ENCODE measurements around the gene TSGA10.
A peak's percentile ranks its signal among the peaks of the same experiment; 100 is the strongest.
"Not testable (repeated sequence)": the region's sequence is repeated elsewhere in the genome, so short reads cannot be mapped to it uniquely, and the experiment has no call there.

The TSGA10 gene, protein sequence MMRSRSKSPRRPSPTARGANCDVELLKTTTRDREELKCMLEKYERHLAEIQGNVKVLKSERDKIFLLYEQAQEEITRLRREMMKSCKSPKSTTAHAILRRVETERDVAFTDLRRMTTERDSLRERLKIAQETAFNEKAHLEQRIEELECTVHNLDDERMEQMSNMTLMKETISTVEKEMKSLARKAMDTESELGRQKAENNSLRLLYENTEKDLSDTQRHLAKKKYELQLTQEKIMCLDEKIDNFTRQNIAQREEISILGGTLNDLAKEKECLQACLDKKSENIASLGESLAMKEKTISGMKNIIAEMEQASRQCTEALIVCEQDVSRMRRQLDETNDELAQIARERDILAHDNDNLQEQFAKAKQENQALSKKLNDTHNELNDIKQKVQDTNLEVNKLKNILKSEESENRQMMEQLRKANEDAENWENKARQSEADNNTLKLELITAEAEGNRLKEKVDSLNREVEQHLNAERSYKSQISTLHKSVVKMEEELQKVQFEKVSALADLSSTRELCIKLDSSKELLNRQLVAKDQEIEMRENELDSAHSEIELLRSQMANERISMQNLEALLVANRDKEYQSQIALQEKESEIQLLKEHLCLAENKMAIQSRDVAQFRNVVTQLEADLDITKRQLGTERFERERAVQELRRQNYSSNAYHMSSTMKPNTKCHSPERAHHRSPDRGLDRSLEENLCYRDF

DNA sequence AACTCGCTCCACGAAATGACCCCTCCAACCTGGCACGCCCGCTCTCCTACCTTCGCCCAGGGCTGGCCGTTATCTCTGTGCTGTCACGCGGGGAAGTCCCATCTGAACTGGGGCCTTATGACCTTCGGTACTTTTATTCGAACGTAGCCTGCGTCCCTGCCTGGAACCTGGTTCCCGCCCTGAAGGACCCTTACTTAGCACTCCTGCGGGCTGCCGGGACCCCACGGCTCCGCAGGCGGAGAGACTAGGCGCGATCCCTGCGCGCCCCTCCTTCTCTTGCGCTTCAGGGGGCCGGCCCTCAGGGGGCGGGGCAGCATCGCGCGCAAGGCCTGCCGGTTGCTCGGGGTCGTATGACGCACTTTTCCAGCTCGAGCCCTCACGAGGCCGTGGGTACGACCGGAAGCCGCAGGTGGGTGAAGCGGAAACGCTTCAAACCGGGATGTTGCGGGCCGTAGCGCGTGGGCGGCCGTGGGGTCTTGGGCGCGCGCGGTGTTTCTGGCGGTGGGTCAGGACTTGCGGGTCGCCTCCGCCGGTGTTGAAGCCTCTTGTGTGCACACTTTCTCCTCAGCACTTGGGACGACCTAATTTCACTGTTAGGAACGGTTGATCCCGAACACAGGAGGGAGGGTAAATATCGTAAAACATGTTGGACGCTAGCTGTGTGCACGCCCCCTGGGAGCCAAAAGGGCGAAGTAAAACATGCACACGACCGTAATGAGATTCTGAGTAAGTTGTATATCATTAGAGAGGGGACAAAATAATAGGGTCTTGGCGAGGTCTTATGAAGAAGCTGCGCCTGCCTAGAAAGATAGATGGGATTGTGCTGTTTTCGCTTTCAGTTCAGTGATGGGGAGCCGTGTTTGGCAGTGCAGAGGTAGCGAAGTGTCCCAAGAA, at the start of gene TSGA10, which contains the start of gene LIPT1:
TSGA10 (minus strand) TSS at position 300 of the 894 bp plus-strand sequence. CDS start 45,503 bp downstream, outside the sequence.
LIPT1 (plus strand) TSS at position 325 of the 894 bp plus-strand sequence. CDS start 6,991 bp downstream, outside the sequence.
- peak within 1 kb of the TSS; percentile 62 for H3K27ac ChIP-seq (ENCODE audit: low read length)
- peaks cover 7% of the 10 kb centered on the region for H3K4me1 ChIP-seq (ENCODE audit: insufficient read depth, low read length)
- H3K9ac ChIP-seq (ENCODE audit: low read depth, low read length): peak within 1 kb of the TSS; percentile 86
- peaks cover 31% of the 10 kb centered on the region for H3K36me3 ChIP-seq (ENCODE audit: insufficient read depth, low read depth, low read length)
- no peaks in the 10 kb centered on the region for H3K27me3 ChIP-seq (ENCODE audit: insufficient read depth, low read length)
- peak within 1 kb of the TSS; percentile 94 for H3K4me3 ChIP-seq (ENCODE audit: low read length)
- H3K9me3 ChIP-seq (ENCODE audit: insufficient read depth, low read depth, low read length): no peaks in the 10 kb centered on the region

DNA sequence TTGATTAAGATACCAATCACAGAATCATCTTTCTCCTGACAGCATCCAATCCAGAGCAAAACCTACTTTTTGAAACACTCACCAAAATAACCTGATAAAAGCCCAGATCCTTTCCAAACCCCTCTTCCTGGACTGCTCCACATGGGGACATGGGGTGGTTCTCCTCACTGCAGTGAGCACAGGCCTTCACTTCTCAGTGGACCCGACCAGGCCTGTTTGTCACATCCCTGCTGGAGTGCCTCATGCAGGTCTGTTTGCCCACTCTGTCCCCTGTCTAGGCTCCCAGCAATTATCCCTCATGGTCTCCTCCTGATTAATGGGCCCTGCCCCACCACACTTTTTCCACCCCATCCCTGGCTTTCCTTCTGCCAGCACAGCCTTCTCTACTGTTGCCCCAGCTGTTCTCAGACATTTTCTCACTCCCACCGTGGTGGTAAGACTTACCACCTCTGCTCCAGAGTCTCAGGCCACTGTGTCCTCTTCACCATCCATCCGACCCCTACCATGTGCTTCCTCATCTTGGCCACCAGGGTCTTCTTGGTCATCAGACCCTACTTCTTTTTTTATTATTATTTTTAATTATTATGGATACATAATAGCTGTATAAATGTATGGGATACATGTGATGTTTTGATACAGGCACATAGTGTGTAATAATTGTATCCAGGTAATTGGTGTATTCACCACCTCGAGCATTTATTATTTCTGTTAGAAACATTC, 47.4 kb upstream of the TSGA10 start:
- Histone ChIP-seq H3K4me3 (ENCODE audit: low read length) (no peak overlapping the region), H3K27me3 (ENCODE audit: insufficient read depth, low read length) (no peaks in the 10 kb centered on the region), H3K36me3 (ENCODE audit: insufficient read depth, low read depth, low read length) (peaks cover 10% of the 10 kb centered on the region), H3K9me3 (ENCODE audit: insufficient read depth, low read depth, low read length) (peaks cover 32% of the 10 kb centered on the region), H3K9ac (ENCODE audit: low read depth, low read length) (no peak overlapping the region), H3K27ac (ENCODE audit: low read length) (no peak overlapping the region), H3K4me1 (ENCODE audit: insufficient read depth, low read length) (no peaks in the 10 kb centered on the region)

DNA sequence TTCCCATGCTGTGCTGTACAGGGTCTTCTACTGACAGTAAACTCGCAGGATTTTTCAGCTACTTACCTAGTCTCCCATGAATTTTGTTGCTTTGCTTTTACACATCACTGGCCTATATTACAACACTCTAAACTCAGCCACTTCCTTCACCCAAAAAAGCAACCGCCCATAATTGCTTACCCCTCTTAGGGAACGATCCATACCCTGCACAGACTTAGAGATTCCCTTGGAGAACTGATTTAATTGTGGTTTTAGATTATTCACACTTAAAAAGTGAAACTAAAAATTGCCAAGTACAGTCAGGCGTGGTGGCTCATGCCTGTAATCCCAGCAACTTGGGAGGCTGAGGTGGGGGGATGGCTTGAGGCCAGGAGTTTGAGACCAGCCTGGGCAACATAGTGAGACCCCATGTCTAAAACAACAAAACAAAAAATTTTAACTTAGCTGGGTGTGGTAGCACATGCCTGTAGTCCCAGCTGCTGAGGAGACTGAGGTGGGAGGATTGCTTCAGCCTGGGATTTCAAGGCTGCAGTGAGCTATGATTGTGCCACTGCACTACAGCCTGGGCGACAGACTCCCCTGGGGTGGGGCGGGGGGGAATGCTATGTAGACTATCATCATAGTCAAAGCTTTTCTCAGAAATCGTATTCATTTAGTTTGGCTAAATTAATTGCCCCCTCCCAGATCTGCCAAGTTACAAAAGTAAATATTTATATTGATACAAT, 45.5 kb upstream of the TSGA10 start:
- peaks cover 19% of the 10 kb centered on the region for H3K9me3 ChIP-seq (ENCODE audit: insufficient read depth, low read depth, low read length)
- no peak overlapping the region for H3K4me3 ChIP-seq (ENCODE audit: low read length)
- peaks cover 29% of the 10 kb centered on the region for H3K36me3 ChIP-seq (ENCODE audit: insufficient read depth, low read depth, low read length)
- H3K4me1 ChIP-seq (ENCODE audit: insufficient read depth, low read length): no peaks in the 10 kb centered on the region
- H3K27ac ChIP-seq (ENCODE audit: low read length): no peak overlapping the region
- H3K27me3 ChIP-seq (ENCODE audit: insufficient read depth, low read length): no peaks in the 10 kb centered on the region
- H3K9ac ChIP-seq (ENCODE audit: low read depth, low read length): no peak overlapping the region

DNA sequence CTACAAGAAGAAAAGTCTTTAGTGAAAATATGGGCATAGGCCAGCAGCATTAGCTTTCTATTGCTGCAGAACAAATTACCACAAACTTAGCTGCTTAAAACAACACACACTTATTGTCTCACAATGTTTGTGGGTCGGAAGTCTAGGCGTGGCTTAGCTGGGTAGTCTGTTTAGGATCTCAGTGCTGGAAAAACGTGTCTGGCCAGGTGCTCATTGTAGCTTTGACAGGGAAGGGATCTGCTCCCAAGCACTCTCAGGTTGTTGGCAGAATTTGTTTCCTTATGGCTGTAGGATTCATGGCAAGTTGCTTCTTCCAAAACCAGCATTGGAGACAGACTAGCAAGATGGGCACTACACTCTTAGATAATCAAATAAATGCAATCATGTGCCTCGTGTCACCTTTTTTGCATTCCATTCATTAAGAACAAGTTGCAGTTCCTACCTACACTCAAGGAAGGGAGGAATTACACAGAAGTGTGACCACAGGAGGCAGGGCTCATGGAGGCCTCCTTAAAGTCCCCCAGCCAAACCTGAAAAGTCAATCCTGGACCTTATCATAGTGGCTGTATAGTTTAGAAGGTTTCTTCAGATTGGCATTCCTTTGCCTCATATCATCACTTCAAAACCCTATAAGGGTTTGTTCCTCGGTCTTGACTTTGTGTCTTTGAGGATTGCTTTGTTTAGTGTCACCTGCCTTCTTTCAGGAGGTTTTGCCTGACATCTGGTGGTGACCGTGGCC, 43.5 kb upstream of the TSGA10 start:
- H3K27me3 ChIP-seq (ENCODE audit: insufficient read depth, low read length): no peaks in the 10 kb centered on the region
- H3K27ac ChIP-seq (ENCODE audit: low read length): no peak overlapping the region
- no peaks in the 10 kb centered on the region for H3K4me1 ChIP-seq (ENCODE audit: insufficient read depth, low read length)
- H3K9me3 ChIP-seq (ENCODE audit: insufficient read depth, low read depth, low read length): peaks cover 3% of the 10 kb centered on the region
- peaks cover 48% of the 10 kb centered on the region for H3K36me3 ChIP-seq (ENCODE audit: insufficient read depth, low read depth, low read length)
- no peak overlapping the region for H3K4me3 ChIP-seq (ENCODE audit: low read length)
- no peak overlapping the region for H3K9ac ChIP-seq (ENCODE audit: low read depth, low read length)

- not testable (repeated sequence) for H3K4me1 ChIP-seq (ENCODE audit: insufficient read depth, low read length); H3K9ac ChIP-seq (ENCODE audit: low read depth, low read length); H3K4me3 ChIP-seq (ENCODE audit: low read length); H3K27me3 ChIP-seq (ENCODE audit: insufficient read depth, low read length); H3K27ac ChIP-seq (ENCODE audit: low read length); H3K9me3 ChIP-seq (ENCODE audit: insufficient read depth, low read depth, low read length)
- peaks cover 91% of the 10 kb centered on the region for H3K36me3 ChIP-seq (ENCODE audit: insufficient read depth, low read depth, low read length)
Measured at GRCh38 chr2:99192364-99192763, 37.6 kb upstream of the TSGA10 start.

- H3K36me3 ChIP-seq (ENCODE audit: insufficient read depth, low read depth, low read length): peaks cover 80% of the 10 kb centered on the region
- no peaks in the 10 kb centered on the region for H3K27me3 ChIP-seq (ENCODE audit: insufficient read depth, low read length)
- H3K9me3 ChIP-seq (ENCODE audit: insufficient read depth, low read depth, low read length): no peaks in the 10 kb centered on the region
- no peaks in the 10 kb centered on the region for H3K4me1 ChIP-seq (ENCODE audit: insufficient read depth, low read length)
- H3K27ac ChIP-seq (ENCODE audit: low read length): no peak overlapping the region
- no peak overlapping the region for H3K9ac ChIP-seq (ENCODE audit: low read depth, low read length)
- no peak overlapping the region for H3K4me3 ChIP-seq (ENCODE audit: low read length)
Measured at GRCh38 chr2:99190548-99190947, 35.8 kb upstream of the TSGA10 start.

DNA sequence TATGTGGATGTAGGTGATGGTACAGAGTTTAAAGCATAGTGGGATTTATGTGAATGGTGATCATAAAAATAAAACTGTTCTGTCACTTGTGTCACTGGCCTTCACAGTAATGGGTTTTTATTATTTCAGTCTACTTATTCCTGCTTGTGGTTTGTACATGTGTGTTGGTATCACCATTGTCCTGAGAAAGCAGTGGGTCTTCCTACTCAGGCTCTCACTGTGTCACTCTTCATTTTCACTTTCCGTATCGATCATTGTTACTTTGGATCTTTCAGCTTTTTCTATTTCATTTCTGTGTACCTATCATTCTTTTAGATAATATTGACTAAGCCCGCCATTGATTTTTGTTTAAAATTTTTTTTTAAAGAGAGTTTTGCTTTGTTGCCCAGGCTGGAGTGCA, 33.6 kb upstream of the TSGA10 start:
- Histone ChIP-seq H3K27me3 (ENCODE audit: insufficient read depth, low read length) (no peaks in the 10 kb centered on the region), H3K9me3 (ENCODE audit: insufficient read depth, low read depth, low read length) (no peaks in the 10 kb centered on the region), H3K4me1 (ENCODE audit: insufficient read depth, low read length) (no peaks in the 10 kb centered on the region), H3K4me3 (ENCODE audit: low read length) (no peak overlapping the region), H3K36me3 (ENCODE audit: insufficient read depth, low read depth, low read length) (peaks cover 59% of the 10 kb centered on the region), H3K27ac (ENCODE audit: low read length) (no peak overlapping the region), H3K9ac (ENCODE audit: low read depth, low read length) (no peak overlapping the region)

DNA sequence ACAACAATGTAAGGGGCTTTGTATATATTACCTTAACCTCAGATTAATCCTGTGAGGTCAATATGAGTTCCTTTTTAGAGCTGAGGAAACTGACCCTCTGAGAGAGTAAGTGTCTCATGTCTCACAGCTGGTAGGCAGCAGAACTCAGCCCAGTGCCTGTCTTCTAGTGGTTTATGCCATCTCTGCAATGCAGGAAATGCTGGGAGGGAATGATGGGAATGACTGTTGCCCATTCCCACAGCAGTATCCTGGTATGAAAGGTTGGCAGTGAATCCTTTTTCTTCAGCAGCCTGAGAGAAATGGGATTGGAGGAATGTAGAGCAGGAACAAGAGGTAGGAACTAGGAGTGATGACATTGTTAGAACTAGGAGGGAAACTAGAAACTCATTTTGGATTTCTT, 32.3 kb upstream of the TSGA10 start:
- Histone ChIP-seq H3K36me3 (ENCODE audit: insufficient read depth, low read depth, low read length) (peaks cover 52% of the 10 kb centered on the region), H3K4me3 (ENCODE audit: low read length) (no peak overlapping the region), H3K9ac (ENCODE audit: low read depth, low read length) (no peak overlapping the region), H3K27me3 (ENCODE audit: insufficient read depth, low read length) (no peaks in the 10 kb centered on the region), H3K27ac (ENCODE audit: low read length) (no peak overlapping the region), H3K9me3 (ENCODE audit: insufficient read depth, low read depth, low read length) (no peaks in the 10 kb centered on the region), H3K4me1 (ENCODE audit: insufficient read depth, low read length) (no peaks in the 10 kb centered on the region)

DNA sequence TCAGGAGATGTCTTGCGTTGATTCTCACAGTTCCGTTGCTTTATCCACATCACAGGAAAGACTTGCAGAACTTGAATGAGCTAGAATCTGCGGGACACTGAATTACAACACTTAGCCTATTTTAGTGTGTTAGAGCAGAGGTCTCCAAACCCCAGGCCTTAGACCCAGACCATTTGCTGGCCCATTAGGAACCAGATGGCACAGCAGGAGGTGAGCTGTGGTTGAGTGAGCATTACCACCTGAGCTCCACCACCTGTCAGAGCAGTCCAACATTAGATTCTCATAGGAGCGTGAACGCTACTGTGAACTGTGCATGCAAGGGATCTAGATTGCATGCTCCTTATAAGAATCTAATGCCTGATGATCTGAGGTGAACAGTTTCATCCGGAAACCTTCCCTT, 30.1 kb upstream of the TSGA10 start:
- H3K9ac ChIP-seq (ENCODE audit: low read depth, low read length): no peak overlapping the region
- no peak overlapping the region for H3K4me3 ChIP-seq (ENCODE audit: low read length)
- H3K27me3 ChIP-seq (ENCODE audit: insufficient read depth, low read length): no peaks in the 10 kb centered on the region
- no peaks in the 10 kb centered on the region for H3K9me3 ChIP-seq (ENCODE audit: insufficient read depth, low read depth, low read length)
- H3K4me1 ChIP-seq (ENCODE audit: insufficient read depth, low read length): peaks cover 4% of the 10 kb centered on the region
- H3K36me3 ChIP-seq (ENCODE audit: insufficient read depth, low read depth, low read length): peaks cover 30% of the 10 kb centered on the region
- no peak overlapping the region for H3K27ac ChIP-seq (ENCODE audit: low read length)

- Histone ChIP-seq H3K27me3 (ENCODE audit: insufficient read depth, low read length) (no peaks in the 10 kb centered on the region), H3K9me3 (ENCODE audit: insufficient read depth, low read depth, low read length) (no peaks in the 10 kb centered on the region), H3K4me1 (ENCODE audit: insufficient read depth, low read length) (peaks cover 4% of the 10 kb centered on the region), H3K4me3 (ENCODE audit: low read length) (peak overlapping the region; percentile 95), H3K27ac (ENCODE audit: low read length) (no peak overlapping the region), H3K9ac (ENCODE audit: low read depth, low read length) (peak overlapping the region; percentile 47; the same call in 1 of the 2 replicates), H3K36me3 (ENCODE audit: insufficient read depth, low read depth, low read length) (peaks cover 20% of the 10 kb centered on the region)
Measured at GRCh38 chr2:99183025-99183424, 28.3 kb upstream of the TSGA10 start.
